HepG2 (cell line): ENCODE measurements around the gene SREBF1. TPM values are rescaled to one million over a fixed set of nuclear protein-coding genes. Genes with fewer than 3 reads are reported as not detected.

Source experiments
- ATAC-seq: fragments of 200-7000 bp; cut with Tn5 transposase; 3 replicates; pipeline ENCODE4 v1.9.1; 2020; ENCODE audit warnings: mild to moderate bottlenecking, moderate library complexity
- BruUV-seq: library from RNA; stranded (reverse); fragments of 400-500 nt; replicated peaks from 2 replicates; lab custom pipeline; 2021; lab: Mats Ljungman, UMichigan
- CTCF ChIA-PET: fragments of 300-600 bp; formaldehyde crosslinking; extraction: SDS; loops from one replicate; lab custom pipeline; 2021; ENCODE audit warnings: low total read pairs, inconsistent platforms, low intra/inter-chr PET ratio; lab: Yijun Ruan, JAX
- POLR2A ChIA-PET: fragments of 350-600 bp; sonication (Branson Sonifier 250); formaldehyde crosslinking; loops from one replicate; lab custom pipeline; 2020; ENCODE audit warnings: antibody characterized with exemption, inconsistent platforms; lab: Yijun Ruan, JAX
- DNase-seq: peaks from one replicate; pipeline ENCODE4 v3.0.0-alpha.2; 2015; ENCODE audit warnings: low spot score
- FAIRE-seq: peaks from 3 replicates; lab custom pipeline; 2011; peaks lifted over from hg19 to GRCh38; lab: Jason Lieb, UNC
- H2AFZ ChIP-seq: one replicate; pipeline ENCODE4 v1.6.1; 2011; ENCODE audit warnings: low read length, inconsistent platforms
- H3K27ac ChIP-seq: fragments of 300-600 bp; 3 replicates; pipeline ENCODE4 v1.8.0; 2011; ENCODE audit warnings: mixed run types, mild to moderate bottlenecking, mixed read lengths, low read length, inconsistent platforms; ENCODE audit not compliant: insufficient read depth; ENCODE audit errors: extremely low read length
- H3K27me3 ChIP-seq, 2 experiments: fragments of 200-600 bp in 1 of 2; 2 replicates in 1 of 2; 3 replicates in 1 of 2; pipeline versions ENCODE4 v1.6.0 to v1.8.0; 2011; ENCODE audit warnings: low read length in 2 of 2, mild to moderate bottlenecking in 2 of 2, moderate library complexity in 2 of 2, inconsistent platforms in 1 of 2; ENCODE audit not compliant: insufficient read depth in 2 of 2, control insufficient read depth in 1 of 2
- H3K36me3 ChIP-seq, 2 experiments: fragments of 200-600 bp in 1 of 2; replicated peaks in 1 of 2; 2 replicates in 1 of 2; 3 replicates in 1 of 2; pipeline versions ENCODE4 v1.5.1 to v1.8.0; 2011; ENCODE audit warnings: low read length in 2 of 2, inconsistent platforms in 1 of 2; ENCODE audit not compliant: insufficient read depth in 2 of 2, control insufficient read depth in 1 of 2
- H3K4me1 ChIP-seq: 2 replicates; pipeline ENCODE4 v1.5.1; 2012; ENCODE audit warnings: low read length, inconsistent platforms; ENCODE audit not compliant: insufficient read depth
- H3K4me2 ChIP-seq: 2 replicates; pipeline ENCODE4 v1.6.0; 2011; ENCODE audit warnings: low read depth, low read length, inconsistent platforms
- H3K4me3 ChIP-seq, 3 experiments: fragments of 200-600 bp in 1 of 3; sonication (generic), shearing (Covaris generic) in 1 of 3; replicated peaks in 1 of 3; 2 replicates each; pipeline ENCODE4 v1.5.1; 2011 to 2016; ENCODE audit warnings: low read length in 3 of 3, inconsistent platforms in 2 of 3, low read depth in 2 of 3, mild to moderate bottlenecking in 2 of 3, control low read depth in 1 of 3, mixed read lengths in 1 of 3; ENCODE audit not compliant: insufficient read depth in 1 of 3
- H3K79me2 ChIP-seq: one replicate; pipeline ENCODE4 v1.6.1; 2011; ENCODE audit warnings: low read length, inconsistent platforms; ENCODE audit not compliant: insufficient read depth
- H3K9ac ChIP-seq: 2 replicates; pipeline ENCODE4 v1.6.0; 2011; ENCODE audit warnings: mild to moderate bottlenecking, low read depth, low read length, inconsistent platforms; ENCODE audit not compliant: insufficient read depth
- H3K9me3 ChIP-seq: 2 replicates; pipeline ENCODE4 v1.5.1; 2012; ENCODE audit warnings: mild to moderate bottlenecking, low read length
- H4K20me1 ChIP-seq: 2 replicates; pipeline ENCODE4 v1.6.0; 2011; ENCODE audit warnings: inconsistent platforms, mild to moderate bottlenecking, low read length, moderate library complexity; ENCODE audit not compliant: insufficient read depth
- ZNF274 ChIP-seq: sonication (generic); formaldehyde crosslinking; IDR thresholded peaks from 2 replicates; pipeline ENCODE4 v1.5.1; 2020; ENCODE audit warnings: mild to moderate bottlenecking, missing genetic modification reagents
- ZNF547 ChIP-seq: sonication (generic); formaldehyde crosslinking; IDR thresholded peaks from 2 replicates; pipeline ENCODE4 v1.5.1; 2020; ENCODE audit warnings: mild to moderate bottlenecking, missing genetic modification reagents
- ZNF724P ChIP-seq: sonication (generic); formaldehyde crosslinking; IDR thresholded peaks from 2 replicates; pipeline ENCODE4 v1.8.0; 2022; ENCODE audit warnings: missing genetic modification reagents, borderline replicate concordance
- ZNF891 ChIP-seq: sonication (generic); formaldehyde crosslinking; IDR thresholded peaks from 2 replicates; pipeline ENCODE4 v1.5.0; 2020; ENCODE audit warnings: mild to moderate bottlenecking, missing genetic modification reagents
- WGBS: methylation state at CpG from one replicate; pipeline ENCODE4 v1.1.6; 2017; ENCODE audit warnings: low lambda C conversion rate; 5-methylcytosine and 5-hydroxymethylcytosine counted together
- in situ Hi-C: cut with HindIII; loops from 2 replicates; pipeline ENCODE4 v1.10.0; 2017; ENCODE audit warnings: low pct_unique_long_range_greater_than_20kb; ENCODE audit not compliant: extremely low pct_ligation_motif_present
- intact Hi-C: fragments of 100-400 bp; cut with micrococcal nuclease; formaldehyde crosslinking; loops from one replicate; pipeline ENCODE4 v1.10.0; 2022; ENCODE audit not compliant: unreplicated experiment
- polyA plus RNA-seq, 8 experiments: library from polyadenylated mRNA; depleted of rRNA in 3 of 8; stranded (reverse) in 7 of 8; unstranded in 1 of 8; fragments of >200 nt; fragmentation: Illumina TruSeq in 4 of 8; extraction: Trizol in 4 of 8; gene quantifications; 2 replicates each; pipeline versions ENCODE4 v1.2.1 to v1.2.3, GENCODE V29; 2011 to 2016; ENCODE audit warnings: low read depth in 4 of 8, missing spikeins in 1 of 8, mixed read lengths in 1 of 8; ENCODE audit not compliant: insufficient read depth in 1 of 8
- total RNA-seq, 5 experiments: library from RNA; depleted of rRNA; stranded (reverse); fragments of >200 nt; fragmentation: Illumina TruSeq; extraction: Trizol; gene quantifications; 2 replicates each; pipeline ENCODE4 v1.2.3, GENCODE V29; 2016; ENCODE audit warnings: low read depth in 1 of 5
- TF ChIP-seq, protein P1 (sequence below): sonication (generic); formaldehyde crosslinking; IDR thresholded peaks from 2 replicates; pipeline ENCODE4 v1.4.0; 2020; ENCODE audit warnings: missing genetic modification reagents, borderline replicate concordance

The SREBF1 gene
- total and polyA plus RNA-seq, 2 of the 13 experiments (the other 11 are each of a cell fraction or from before 2014, with no cell fraction given), result 34.3 to 38.0 TPM

DNA sequence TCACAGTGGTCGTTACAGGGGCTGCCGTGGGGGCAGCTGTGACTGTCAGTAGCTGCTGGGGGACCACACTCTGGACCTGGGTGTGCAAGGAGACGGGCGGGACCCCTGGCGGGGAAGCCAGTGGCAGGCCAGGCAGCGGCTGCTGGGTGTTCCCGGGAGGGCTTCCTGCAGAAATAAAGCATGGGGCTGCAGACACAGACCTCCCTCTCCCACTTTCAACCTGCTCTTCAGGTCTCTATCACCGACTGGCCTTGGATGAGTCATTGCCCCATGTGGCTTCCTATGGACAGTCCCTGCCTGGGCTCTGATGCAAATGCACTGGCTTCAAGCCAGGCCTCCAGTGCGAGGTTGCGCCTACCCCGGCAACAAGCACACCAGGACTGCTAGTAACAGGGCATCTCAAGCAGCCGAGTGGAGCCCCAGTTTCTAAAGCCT, 17.2 kb downstream of the SREBF1 start (continued):
- TF ChIP-seq, protein P1, sequence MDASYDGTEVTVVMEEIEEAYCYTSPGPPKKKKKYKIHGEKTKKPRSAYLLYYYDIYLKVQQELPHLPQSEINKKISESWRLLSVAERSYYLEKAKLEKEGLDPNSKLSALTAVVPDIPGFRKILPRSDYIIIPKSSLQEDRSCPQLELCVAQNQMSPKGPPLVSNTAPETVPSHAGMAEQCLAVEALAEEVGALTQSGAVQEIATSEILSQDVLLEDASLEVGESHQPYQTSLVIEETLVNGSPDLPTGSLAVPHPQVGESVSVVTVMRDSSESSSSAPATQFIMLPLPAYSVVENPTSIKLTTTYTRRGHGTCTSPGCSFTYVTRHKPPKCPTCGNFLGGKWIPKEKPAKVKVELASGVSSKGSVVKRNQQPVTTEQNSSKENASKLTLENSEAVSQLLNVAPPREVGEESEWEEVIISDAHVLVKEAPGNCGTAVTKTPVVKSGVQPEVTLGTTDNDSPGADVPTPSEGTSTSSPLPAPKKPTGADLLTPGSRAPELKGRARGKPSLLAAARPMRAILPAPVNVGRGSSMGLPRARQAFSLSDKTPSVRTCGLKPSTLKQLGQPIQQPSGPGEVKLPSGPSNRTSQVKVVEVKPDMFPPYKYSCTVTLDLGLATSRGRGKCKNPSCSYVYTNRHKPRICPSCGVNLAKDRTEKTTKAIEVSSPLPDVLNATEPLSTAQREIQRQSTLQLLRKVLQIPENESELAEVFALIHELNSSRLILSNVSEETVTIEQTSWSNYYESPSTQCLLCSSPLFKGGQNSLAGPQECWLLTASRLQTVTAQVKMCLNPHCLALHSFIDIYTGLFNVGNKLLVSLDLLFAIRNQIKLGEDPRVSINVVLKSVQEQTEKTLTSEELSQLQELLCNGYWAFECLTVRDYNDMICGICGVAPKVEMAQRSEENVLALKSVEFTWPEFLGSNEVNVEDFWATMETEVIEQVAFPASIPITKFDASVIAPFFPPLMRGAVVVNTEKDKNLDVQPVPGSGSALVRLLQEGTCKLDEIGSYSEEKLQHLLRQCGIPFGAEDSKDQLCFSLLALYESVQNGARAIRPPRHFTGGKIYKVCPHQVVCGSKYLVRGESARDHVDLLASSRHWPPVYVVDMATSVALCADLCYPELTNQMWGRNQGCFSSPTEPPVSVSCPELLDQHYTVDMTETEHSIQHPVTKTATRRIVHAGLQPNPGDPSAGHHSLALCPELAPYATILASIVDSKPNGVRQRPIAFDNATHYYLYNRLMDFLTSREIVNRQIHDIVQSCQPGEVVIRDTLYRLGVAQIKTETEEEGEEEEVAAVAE, result no peak
- TF ChIP-seq ZNF724P (CRISPR knock-in tag) (no peak), ZNF891 (no peak)

DNA sequence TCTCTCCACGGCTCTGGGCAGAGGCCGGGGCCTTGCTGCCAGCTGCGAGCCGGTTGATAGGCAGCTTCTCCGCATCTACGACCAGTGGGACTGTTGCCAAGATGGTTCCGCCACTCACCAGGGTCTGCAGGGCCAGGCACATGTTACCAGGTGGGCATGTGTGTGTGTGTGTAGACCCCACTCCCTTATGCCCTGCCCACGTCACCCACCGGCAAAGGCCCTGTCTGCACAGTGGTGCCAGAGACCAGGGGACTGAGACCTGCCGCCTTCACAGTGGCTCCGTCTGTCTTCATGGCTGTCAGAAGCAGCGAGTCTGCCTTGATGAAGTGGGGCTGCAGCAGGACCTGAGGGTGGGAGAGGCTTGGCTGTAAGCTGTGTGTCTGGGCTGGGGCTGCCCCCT, 17.7 kb downstream of the SREBF1 start:
- Histone ChIP-seq H3K4me3 (no peak overlapping the region), H3K27me3 (no peaks in the 10 kb centered on the region), H3K79me2 (peaks cover 36% of the 10 kb centered on the region), H3K4me1 (peaks cover 57% of the 10 kb centered on the region), H3K9me3 (no peaks in the 10 kb centered on the region), H3K9ac (no peak overlapping the region), H3K36me3 (peaks cover 60 to 85% of the 10 kb centered on the region in 2 experiments), H2AFZ (no peak overlapping the region), H3K27ac (no peak overlapping the region), H4K20me1 (peaks cover 55% of the 10 kb centered on the region), H3K4me2 (no peak overlapping the region)
- ATAC-seq, result no peak
- TF ChIP-seq ZNF274 (CRISPR knock-in tag), result 0 out of 2 replicates have a peak, but pooled peaks have one; percentile 23
- TF ChIP-seq ZNF547 (CRISPR knock-in tag), result no peak
- in situ Hi-C loops, result no loop called here
- BruUV-seq, result no TSS peak
- no peak for DNase-seq
- 100% methylated on average over 4 of the region's 12 CpGs for WGBS
- intact Hi-C loops, result no loop called here
- ChIA-PET CTCF (no interaction called here), POLR2A (interaction anchor here (1.2 to 1.9 kb wide), 2 partner anchors 17 to 18 kb away, joined by 4 read pairs; no protein-coding TSS in a partner anchor)
- FAIRE-seq, result no peak
